Cardiac septum (tissue), 1 donor: ENCODE results near the gene CYB5D1. TPM values are rescaled to one million over a fixed set of nuclear protein-coding genes. Genes with fewer than 3 reads are reported as not detected.

Source experiments
- DNase-seq: peaks from one replicate; pipeline ENCODE4 v3.0.0-alpha.2; 2020; ENCODE audit warnings: low spot score
- intact Hi-C: fragments of 100-400 bp; cut with DNase I; formaldehyde crosslinking; loops from one replicate; pipeline ENCODE4 v1.14.0; 2022
- total RNA-seq: library from RNA; stranded (reverse); fragmentation: NEBNext Ultra II Directional; extraction: Animal tissue kit (Norgen Biotek cat#: 25700); gene quantifications from one replicate; pipeline ENCODE4 v1.2.1, GENCODE V29; 2021
- donor health status: DM: no; HTN: no; CAD: no.

CYB5D1 gene
- total RNA-seq, 1 donor from 2014 or later, result 12.2 TPM

- intact Hi-C loops, result loop anchor here (10.0 kb wide), 1 partner anchor 150 kb away; no protein-coding TSS in a partner anchor
- DNase-seq, result no peak
Observed at GRCh38 chr17:7894866-7895265, 37.1 kb downstream of the CYB5D1 start.

- DNase-seq, result no peak
- intact Hi-C loops, result loop anchor here (10.0 kb wide), 1 partner anchor 152 kb away; no protein-coding TSS in a partner anchor
Observed at GRCh38 chr17:7897090-7897489, 39.3 kb downstream of the CYB5D1 start.

GRCh38 chr17:7897773-7898172 is 40.0 kb downstream of the CYB5D1 start:
- DNase-seq, result no peak
- intact Hi-C loops, result loop anchor here (2.0 to 10.0 kb wide), 2 partner anchors 37 to 153 kb away; no protein-coding TSS in a partner anchor

GRCh38 chr17:7903154-7904103 is 45.6 kb downstream of the CYB5D1 start:
- intact Hi-C loops, result no loop called here
- no peak for DNase-seq

- intact Hi-C loops, result no loop called here
- DNase-seq, result no peak
Observed at GRCh38 chr17:7909089-7909488, 51.3 kb downstream of the CYB5D1 start.

- no peak for DNase-seq
- intact Hi-C loops, result no loop called here
Observed at GRCh38 chr17:7910281-7910680, 52.5 kb downstream of the CYB5D1 start.

- intact Hi-C loops, result no loop called here
- no peak for DNase-seq
Observed at GRCh38 chr17:7910711-7911110, 52.9 kb downstream of the CYB5D1 start.

- no peak for DNase-seq
- intact Hi-C loops, result no loop called here
Observed at GRCh38 chr17:7911116-7911515, 53.3 kb downstream of the CYB5D1 start.

Other genes starting within 250 kb of the CYB5D1 start
- gene FXR2, start 243.1 kb upstream of the CYB5D1 start, total RNA-seq, result 83.5 TPM
- gene SAT2, start 230.2 kb upstream of the CYB5D1 start, total RNA-seq, result 60.3 TPM
- gene SHBG, start 227.9 kb upstream of the CYB5D1 start, total RNA-seq, result 0.62 TPM
- 2.7 TPM for gene ATP1B2, start 207.1 kb upstream of the CYB5D1 start, total RNA-seq
- 17.5 TPM for gene TP53, start 170.5 kb upstream of the CYB5D1 start, total RNA-seq
- gene WRAP53, start 169.5 kb upstream of the CYB5D1 start, total RNA-seq, result 3.2 TPM
- 0.78 TPM for gene EFNB3, start 152.8 kb upstream of the CYB5D1 start, total RNA-seq
- gene DNAH2, start 140.3 kb upstream of the CYB5D1 start, total RNA-seq, result 0.16 TPM
- gene KDM6B, start 23.8 kb upstream of the CYB5D1 start, total RNA-seq, result 22.1 TPM
- 14.7 TPM for gene TMEM88, start 2.9 kb upstream of the CYB5D1 start, total RNA-seq
- 68.8 TPM for gene NAA38, start 444 bp upstream of the CYB5D1 start, total RNA-seq
- 14.2 TPM for gene CHD3, start 30.8 kb downstream of the CYB5D1 start, total RNA-seq
- gene RNF227, start 58.3 kb downstream of the CYB5D1 start, total RNA-seq, result 1.00 TPM
- gene KCNAB3, start 71.9 kb downstream of the CYB5D1 start, total RNA-seq, result 0.43 TPM
- 114 TPM for gene TRAPPC1, start 73.9 kb downstream of the CYB5D1 start, total RNA-seq
- gene CNTROB, start 74.2 kb downstream of the CYB5D1 start, total RNA-seq, result 12.0 TPM
- not detected for gene GUCY2D, start 144.6 kb downstream of the CYB5D1 start, total RNA-seq
- gene ALOX15B, start 181.1 kb downstream of the CYB5D1 start, total RNA-seq, result not detected
- gene ALOX12B, start 229.7 kb downstream of the CYB5D1 start, total RNA-seq, result not detected